ENCODE results near the gene GFI1.

The GFI1 gene

GRCh38 chr1:92470216-92470615, 16.5 kb downstream of the GFI1 start:
- no peaks in the 10 kb centered on the region for H3K9me3 ChIP-seq (ENCODE audit: insufficient read depth, low read length)
- peaks cover 4% of the 10 kb centered on the region; the same call in 1 of the 2 replicates for H3F3A ChIP-seq (ENCODE audit: insufficient read depth)
- H3K9ac ChIP-seq (ENCODE audit: low read length): no peak overlapping the region
- H2AFZ ChIP-seq (ENCODE audit: low read depth, low read length, severe bottlenecking): no peak overlapping the region
- no peak overlapping the region for H3K4me3 ChIP-seq (ENCODE audit: insufficient read depth, low read length, poor library complexity, severe bottlenecking)
- no peaks in the 10 kb centered on the region; the same call in 1 of the 2 replicates for H3K36me3 ChIP-seq (ENCODE audit: low read length)
- H3K27ac ChIP-seq (ENCODE audit: low read depth, low read length): no peak overlapping the region
- no peak overlapping the region for H3K4me2 ChIP-seq (ENCODE audit: low read depth, low read length, poor library complexity, severe bottlenecking)
- H3K9me2 ChIP-seq (replicated peaks; ENCODE audit: insufficient read depth, low read length): no peaks in the 10 kb centered on the region
- TF ChIP-seq CTCF (IDR thresholded peaks at IDR 0.05; ENCODE audit: insufficient read depth, low read length, poor library complexity, severe bottlenecking): no peak
- TF ChIP-seq EZH2phosphoT487 (conservative IDR thresholded peaks at IDR 0.05; ENCODE audit: low read length): no peak
- no peaks in the 10 kb centered on the region for H4K20me1 ChIP-seq (ENCODE audit: low read depth, low read length)
- no peaks in the 10 kb centered on the region for H3K79me2 ChIP-seq (ENCODE audit: insufficient read depth, low read length)
- no peaks in the 10 kb centered on the region for H3K27me3 ChIP-seq (ENCODE audit: low read length)

GRCh38 chr1:92466683-92467352, 19.9 kb downstream of the GFI1 start:
- Histone ChIP-seq H4K20me1 (ENCODE audit: low read depth, low read length) (no peaks in the 10 kb centered on the region), H3K4me3 (ENCODE audit: insufficient read depth, low read length, poor library complexity, severe bottlenecking) (no peak overlapping the region), H3K9me3 (ENCODE audit: insufficient read depth, low read length) (no peaks in the 10 kb centered on the region), H3K36me3 (ENCODE audit: low read length) (no peaks in the 10 kb centered on the region), H3K27ac (ENCODE audit: low read depth, low read length) (no peak overlapping the region), H2AFZ (ENCODE audit: low read depth, low read length, severe bottlenecking) (no peak overlapping the region), H3K79me2 (ENCODE audit: insufficient read depth, low read length) (no peaks in the 10 kb centered on the region), H3F3A (ENCODE audit: insufficient read depth) (peaks cover 4% of the 10 kb centered on the region; the same call in 1 of the 2 replicates), H3K27me3 (ENCODE audit: low read length) (no peaks in the 10 kb centered on the region), H3K9me2 (replicated peaks; ENCODE audit: insufficient read depth, low read length) (no peaks in the 10 kb centered on the region), H3K9ac (ENCODE audit: low read length) (no peak overlapping the region), H3K4me2 (ENCODE audit: low read depth, low read length, poor library complexity, severe bottlenecking) (no peak overlapping the region)
- TF ChIP-seq CTCF (IDR thresholded peaks at IDR 0.05; ENCODE audit: insufficient read depth, low read length, poor library complexity, severe bottlenecking): no peak
- TF ChIP-seq EZH2phosphoT487 (conservative IDR thresholded peaks at IDR 0.05; ENCODE audit: low read length): no peak

GRCh38 chr1:92465256-92465647, 21.5 kb downstream of the GFI1 start:
- TF ChIP-seq EZH2phosphoT487 (conservative IDR thresholded peaks at IDR 0.05; ENCODE audit: low read length) (no peak), CTCF (IDR thresholded peaks at IDR 0.05; ENCODE audit: insufficient read depth, low read length, poor library complexity, severe bottlenecking) (no peak)
- Histone ChIP-seq H4K20me1 (ENCODE audit: low read depth, low read length) (no peaks in the 10 kb centered on the region), H2AFZ (ENCODE audit: low read depth, low read length, severe bottlenecking) (no peak overlapping the region), H3K27me3 (ENCODE audit: low read length) (no peaks in the 10 kb centered on the region), H3F3A (ENCODE audit: insufficient read depth) (peaks cover 4% of the 10 kb centered on the region; the same call in 1 of the 2 replicates), H3K9me2 (replicated peaks; ENCODE audit: insufficient read depth, low read length) (no peaks in the 10 kb centered on the region), H3K79me2 (ENCODE audit: insufficient read depth, low read length) (no peaks in the 10 kb centered on the region), H3K36me3 (ENCODE audit: low read length) (no peaks in the 10 kb centered on the region), H3K9ac (ENCODE audit: low read length) (no peak overlapping the region), H3K27ac (ENCODE audit: low read depth, low read length) (no peak overlapping the region), H3K4me2 (ENCODE audit: low read depth, low read length, poor library complexity, severe bottlenecking) (no peak overlapping the region), H3K4me3 (ENCODE audit: insufficient read depth, low read length, poor library complexity, severe bottlenecking) (no peak overlapping the region), H3K9me3 (ENCODE audit: insufficient read depth, low read length) (no peaks in the 10 kb centered on the region)
